ENCODE measurements around the gene RNF212.
"Not testable (repeated sequence)": the region's sequence is repeated elsewhere in the genome, so short reads cannot be mapped to it uniquely, and the experiment has no call there.

The RNF212 gene

DNA sequence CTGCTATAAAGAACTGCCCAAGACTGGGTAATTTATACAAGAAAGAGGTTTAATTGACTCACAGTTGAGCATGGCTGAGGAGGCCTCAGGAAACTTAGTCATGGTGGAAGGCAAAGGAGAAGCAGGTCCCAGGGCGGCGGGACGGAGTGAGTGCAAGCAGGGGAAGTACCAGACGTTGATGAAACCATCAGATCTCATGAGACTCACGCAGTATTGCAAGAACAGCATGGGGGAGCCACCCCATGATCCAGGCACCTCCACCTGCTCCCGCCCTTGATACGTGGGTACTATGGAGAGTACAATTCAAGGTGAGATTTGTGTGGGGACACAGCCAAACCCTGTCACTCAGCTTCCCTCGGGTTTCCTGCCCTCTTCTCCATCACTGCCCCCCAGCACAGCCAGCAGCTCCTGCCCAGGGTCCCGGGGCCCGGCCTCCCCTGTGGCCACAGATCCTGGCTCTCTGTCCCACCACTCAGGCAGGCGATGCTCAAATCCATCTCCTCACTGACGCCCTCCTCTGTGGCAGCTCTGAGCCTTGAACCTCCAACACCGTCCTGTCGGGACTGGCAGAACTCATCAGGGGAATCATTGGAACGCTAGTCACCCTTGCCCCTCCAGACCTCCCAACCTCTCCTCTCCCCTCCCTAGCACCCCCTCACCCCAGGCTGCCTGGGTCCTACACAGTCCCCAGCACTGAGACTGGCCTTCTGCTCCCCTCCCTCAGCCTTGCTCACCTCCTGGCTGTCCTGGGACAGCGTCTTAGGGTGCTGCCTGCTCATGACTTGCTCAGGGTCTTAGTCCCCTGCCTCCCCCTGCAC, 64.4 kb downstream of the RNF212 start:
- H3K36me3 ChIP-seq (ENCODE audit: insufficient read depth, low read length) = no peaks in the 10 kb centered on the region
- H3K9ac ChIP-seq (ENCODE audit: low read depth, low read length, poor library complexity, severe bottlenecking) = no peak overlapping the region
- no peaks in the 10 kb centered on the region for H4K20me1 ChIP-seq (ENCODE audit: insufficient read depth, low read length, poor library complexity, severe bottlenecking)
- H3F3A ChIP-seq (ENCODE audit: low read depth) = no peaks in the 10 kb centered on the region
- TF ChIP-seq, protein P1, sequence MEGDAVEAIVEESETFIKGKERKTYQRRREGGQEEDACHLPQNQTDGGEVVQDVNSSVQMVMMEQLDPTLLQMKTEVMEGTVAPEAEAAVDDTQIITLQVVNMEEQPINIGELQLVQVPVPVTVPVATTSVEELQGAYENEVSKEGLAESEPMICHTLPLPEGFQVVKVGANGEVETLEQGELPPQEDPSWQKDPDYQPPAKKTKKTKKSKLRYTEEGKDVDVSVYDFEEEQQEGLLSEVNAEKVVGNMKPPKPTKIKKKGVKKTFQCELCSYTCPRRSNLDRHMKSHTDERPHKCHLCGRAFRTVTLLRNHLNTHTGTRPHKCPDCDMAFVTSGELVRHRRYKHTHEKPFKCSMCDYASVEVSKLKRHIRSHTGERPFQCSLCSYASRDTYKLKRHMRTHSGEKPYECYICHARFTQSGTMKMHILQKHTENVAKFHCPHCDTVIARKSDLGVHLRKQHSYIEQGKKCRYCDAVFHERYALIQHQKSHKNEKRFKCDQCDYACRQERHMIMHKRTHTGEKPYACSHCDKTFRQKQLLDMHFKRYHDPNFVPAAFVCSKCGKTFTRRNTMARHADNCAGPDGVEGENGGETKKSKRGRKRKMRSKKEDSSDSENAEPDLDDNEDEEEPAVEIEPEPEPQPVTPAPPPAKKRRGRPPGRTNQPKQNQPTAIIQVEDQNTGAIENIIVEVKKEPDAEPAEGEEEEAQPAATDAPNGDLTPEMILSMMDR (conservative IDR thresholded peaks at IDR 0.05; ENCODE audit: low read length) = no peak
- TF ChIP-seq EZH2phosphoT487 (IDR thresholded peaks at IDR 0.05; ENCODE audit: borderline replicate concordance) = no peak
- no peaks in the 10 kb centered on the region for H3K27me3 ChIP-seq (ENCODE audit: insufficient read depth, low read length, poor library complexity, severe bottlenecking)
- no peak overlapping the region for H2AFZ ChIP-seq (ENCODE audit: low read length)
- no peak overlapping the region for H3K4me3 ChIP-seq (ENCODE audit: low read length, poor library complexity, severe bottlenecking)
- peaks cover 14% of the 10 kb centered on the region; the same call in 1 of the 2 replicates for H3K9me3 ChIP-seq (ENCODE audit: insufficient read depth, low read depth, low read length)
- no peak overlapping the region for H3K4me2 ChIP-seq (ENCODE audit: low read depth, low read length, poor library complexity, severe bottlenecking)
- H3K79me2 ChIP-seq (ENCODE audit: insufficient read depth, low read length) = no peaks in the 10 kb centered on the region
- H3K9me2 ChIP-seq (replicated peaks; ENCODE audit: low read depth, low read length) = no peaks in the 10 kb centered on the region
- H3K4me1 ChIP-seq (ENCODE audit: insufficient read depth, low read length, poor library complexity, severe bottlenecking) = no peaks in the 10 kb centered on the region

DNA sequence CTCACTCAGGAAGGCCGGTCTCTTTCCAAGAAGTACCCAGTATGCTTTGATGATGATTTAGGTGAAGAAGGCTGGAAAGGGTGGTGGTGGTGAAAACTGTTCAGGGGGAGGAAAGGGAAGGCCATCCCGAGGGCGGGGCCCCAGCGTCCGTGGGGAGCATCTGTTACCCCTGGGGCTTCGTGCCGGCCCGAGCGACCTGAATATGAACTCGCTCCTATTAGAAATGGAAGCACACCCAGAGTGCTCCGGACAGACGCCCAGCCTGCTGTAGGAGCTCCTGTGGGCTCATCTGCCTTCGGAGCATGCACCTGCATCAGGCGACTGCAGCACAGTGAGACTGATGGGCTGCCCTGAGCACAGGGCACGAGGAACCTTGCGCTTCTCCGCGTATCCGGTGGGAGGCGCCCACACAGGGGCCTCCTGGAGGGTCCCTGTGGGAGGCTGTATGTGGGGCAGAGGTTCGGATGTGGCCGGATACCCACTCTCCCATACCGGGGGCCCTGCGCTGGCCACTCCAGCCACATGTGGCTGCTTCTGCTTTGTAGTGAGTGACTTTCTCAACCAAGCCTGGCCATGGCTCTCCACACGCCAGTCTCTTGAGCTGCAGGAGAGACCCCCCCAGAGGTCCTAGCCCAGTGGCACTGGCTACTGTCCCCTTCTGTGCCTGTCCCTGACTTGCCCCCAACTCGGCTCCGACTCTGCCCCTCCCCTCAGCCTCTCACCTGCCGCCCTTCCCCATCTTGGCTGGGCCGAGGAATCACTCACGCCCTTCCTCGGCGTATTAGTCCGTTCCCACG, 65.2 kb downstream of the RNF212 start:
- H3K9ac ChIP-seq (ENCODE audit: low read depth, low read length, poor library complexity, severe bottlenecking) = no peak overlapping the region
- no peaks in the 10 kb centered on the region for H4K20me1 ChIP-seq (ENCODE audit: insufficient read depth, low read length, poor library complexity, severe bottlenecking)
- H3K9me3 ChIP-seq (ENCODE audit: insufficient read depth, low read depth, low read length) = peaks cover 14% of the 10 kb centered on the region; the same call in 1 of the 2 replicates
- H3K4me1 ChIP-seq (ENCODE audit: insufficient read depth, low read length, poor library complexity, severe bottlenecking) = no peaks in the 10 kb centered on the region
- TF ChIP-seq EZH2phosphoT487 (IDR thresholded peaks at IDR 0.05; ENCODE audit: borderline replicate concordance) = no peak
- TF ChIP-seq, protein P1 (conservative IDR thresholded peaks at IDR 0.05; ENCODE audit: low read length) = no peak
- no peak overlapping the region for H2AFZ ChIP-seq (ENCODE audit: low read length)
- H3K79me2 ChIP-seq (ENCODE audit: insufficient read depth, low read length) = no peaks in the 10 kb centered on the region
- H3K36me3 ChIP-seq (ENCODE audit: insufficient read depth, low read length) = no peaks in the 10 kb centered on the region
- no peaks in the 10 kb centered on the region for H3K9me2 ChIP-seq (replicated peaks; ENCODE audit: low read depth, low read length)
- H3K4me3 ChIP-seq (ENCODE audit: low read length, poor library complexity, severe bottlenecking) = no peak overlapping the region
- H3F3A ChIP-seq (ENCODE audit: low read depth) = no peaks in the 10 kb centered on the region
- H3K4me2 ChIP-seq (ENCODE audit: low read depth, low read length, poor library complexity, severe bottlenecking) = no peak overlapping the region
- H3K27me3 ChIP-seq (ENCODE audit: insufficient read depth, low read length, poor library complexity, severe bottlenecking) = no peaks in the 10 kb centered on the region

DNA sequence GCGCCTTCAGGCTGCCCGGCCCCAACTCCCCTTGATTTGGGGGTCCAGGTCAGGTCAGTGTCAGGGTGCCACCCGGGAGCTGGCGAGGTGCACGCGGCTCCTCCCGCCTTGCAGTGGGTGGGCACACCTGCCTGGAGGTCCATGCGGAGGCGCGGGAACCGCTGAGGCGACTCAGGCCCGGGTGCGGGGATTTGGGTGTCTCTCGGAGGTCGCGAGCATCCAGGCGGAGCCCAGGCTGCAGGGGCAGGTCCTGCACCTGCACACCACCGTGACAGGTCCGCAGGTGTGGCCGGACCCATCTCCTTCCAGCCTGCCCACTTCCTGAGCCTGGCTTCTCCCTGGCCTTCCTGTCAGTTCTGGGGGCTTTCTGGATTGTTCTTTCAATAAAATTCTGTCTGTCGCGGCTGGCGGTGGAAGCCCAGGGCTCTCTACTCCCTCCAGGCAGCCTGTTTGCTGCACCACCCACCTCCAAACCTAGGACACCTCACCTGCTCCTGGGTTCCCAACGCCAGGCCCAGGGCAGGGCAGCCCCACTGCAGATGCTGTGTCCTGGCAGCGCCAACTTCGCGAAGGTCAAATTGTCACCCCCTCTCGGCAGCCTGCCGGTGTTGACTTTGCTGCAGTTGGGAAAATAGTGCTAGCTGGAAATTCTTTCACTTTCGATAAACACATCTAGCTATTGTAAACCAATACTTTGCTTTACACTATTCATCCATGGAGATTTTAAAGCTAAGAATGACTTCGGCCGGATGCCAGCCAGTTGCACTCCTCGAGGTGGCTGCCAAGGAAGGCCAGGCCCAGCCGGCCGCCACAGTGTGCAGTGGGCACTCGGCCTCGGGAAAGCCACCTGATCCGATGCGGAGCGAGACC, 66.0 kb downstream of the RNF212 start:
- H3K4me3 ChIP-seq (ENCODE audit: low read length, poor library complexity, severe bottlenecking) = no peak overlapping the region
- TF ChIP-seq EZH2phosphoT487 (IDR thresholded peaks at IDR 0.05; ENCODE audit: borderline replicate concordance) = no peak
- TF ChIP-seq, protein P1 (conservative IDR thresholded peaks at IDR 0.05; ENCODE audit: low read length) = no peak

DNA sequence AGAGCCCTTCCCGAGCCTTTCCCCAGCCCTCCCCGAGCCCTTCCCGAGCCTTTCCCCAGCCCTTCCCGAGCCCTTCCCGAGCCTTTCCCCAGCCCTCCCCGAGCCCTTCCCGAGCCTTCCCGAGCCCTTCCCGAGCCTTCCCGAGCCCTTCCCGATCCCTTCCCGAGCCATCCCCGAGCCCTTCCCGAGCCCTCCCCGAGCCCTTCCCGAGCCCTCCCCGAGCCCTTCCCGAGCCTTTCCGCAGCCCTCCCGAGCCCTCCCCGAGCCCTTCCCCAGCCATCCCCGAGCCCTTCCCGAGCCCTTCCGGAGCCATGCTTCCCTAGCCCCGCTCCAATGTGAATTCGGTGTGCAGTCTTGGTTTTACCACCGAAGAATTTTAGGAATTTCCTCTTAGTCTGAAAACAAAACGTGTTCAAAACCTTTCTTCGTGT, 66.8 kb downstream of the RNF212 start:
- not testable (repeated sequence) for H3K27me3 ChIP-seq (ENCODE audit: insufficient read depth, low read length, poor library complexity, severe bottlenecking); H3F3A ChIP-seq (ENCODE audit: low read depth); H2AFZ ChIP-seq (ENCODE audit: low read length); H3K79me2 ChIP-seq (ENCODE audit: insufficient read depth, low read length); H3K9me2 ChIP-seq (replicated peaks; ENCODE audit: low read depth, low read length); H3K36me3 ChIP-seq (ENCODE audit: insufficient read depth, low read length); H4K20me1 ChIP-seq (ENCODE audit: insufficient read depth, low read length, poor library complexity, severe bottlenecking); H3K9ac ChIP-seq (ENCODE audit: low read depth, low read length, poor library complexity, severe bottlenecking); H3K4me3 ChIP-seq (ENCODE audit: low read length, poor library complexity, severe bottlenecking); H3K4me2 ChIP-seq (ENCODE audit: low read depth, low read length, poor library complexity, severe bottlenecking); H3K4me1 ChIP-seq (ENCODE audit: insufficient read depth, low read length, poor library complexity, severe bottlenecking)
- peaks cover 14% of the 10 kb centered on the region; the same call in 1 of the 2 replicates for H3K9me3 ChIP-seq (ENCODE audit: insufficient read depth, low read depth, low read length)

More for the DNA sequence above, 66.0 kb downstream of the RNF212 start:
- Histone ChIP-seq H3F3A (ENCODE audit: low read depth) (no peaks in the 10 kb centered on the region), H3K4me1 (ENCODE audit: insufficient read depth, low read length, poor library complexity, severe bottlenecking) (no peaks in the 10 kb centered on the region), H3K27me3 (ENCODE audit: insufficient read depth, low read length, poor library complexity, severe bottlenecking) (no peaks in the 10 kb centered on the region), H4K20me1 (ENCODE audit: insufficient read depth, low read length, poor library complexity, severe bottlenecking) (no peaks in the 10 kb centered on the region), H3K36me3 (ENCODE audit: insufficient read depth, low read length) (no peaks in the 10 kb centered on the region), H3K4me2 (ENCODE audit: low read depth, low read length, poor library complexity, severe bottlenecking) (no peak overlapping the region), H2AFZ (ENCODE audit: low read length) (no peak overlapping the region), H3K79me2 (ENCODE audit: insufficient read depth, low read length) (no peaks in the 10 kb centered on the region), H3K9me2 (replicated peaks; ENCODE audit: low read depth, low read length) (no peaks in the 10 kb centered on the region), H3K9ac (ENCODE audit: low read depth, low read length, poor library complexity, severe bottlenecking) (no peak overlapping the region), H3K9me3 (ENCODE audit: insufficient read depth, low read depth, low read length) (peaks cover 14% of the 10 kb centered on the region; the same call in 1 of the 2 replicates)
